Motor neuron (in vitro differentiated cells): Measurements from ENCODE around the gene ADTRP. TPM values are rescaled to one million over a fixed set of nuclear protein-coding genes. Genes with fewer than 3 reads are reported as not detected.
A peak's percentile ranks its signal among the peaks of the same experiment; 100 is the strongest.
"Not testable (repeated sequence)": the region's sequence is repeated elsewhere in the genome, so short reads cannot be mapped to it uniquely, and the experiment has no call there.

Source experiments
- ATAC-seq, 8 experiments: fragments of 200-7000 bp; cut with Tn5 transposase; replicated peaks in 6 of 8; 2 replicates each; pipeline ENCODE4 v1.8.0; 2021; ENCODE audit warnings: mild to moderate bottlenecking in 8 of 8, moderate library complexity in 8 of 8
- H3K27ac ChIP-seq, 2 donors: fragments of 250-450 bp; sonication (Bioruptor Pico); 2 replicates each; pipeline ENCODE4 v1.9.0; 2021; ENCODE audit warnings: antibody characterized with exemption in 2 of 2, mild to moderate bottlenecking in 2 of 2, moderate library complexity in 1 of 2
- H3K4me1 ChIP-seq, 2 donors: fragments of 250-450 bp; sonication (Bioruptor Pico); replicated peaks in 1 of 2; 2 replicates each; pipeline ENCODE4 v1.6.1; 2021; ENCODE audit warnings: antibody characterized with exemption in 2 of 2, mild to moderate bottlenecking in 2 of 2, moderate library complexity in 1 of 2
- H3K4me3 ChIP-seq, 5 donors: fragments of 250-450 bp; sonication (Bioruptor Pico); 2 replicates each; pipeline ENCODE4 v1.9.0; 2021; ENCODE audit warnings: antibody characterized with exemption in 5 of 5, mild to moderate bottlenecking in 5 of 5, moderate library complexity in 4 of 5
- WGBS, 10 experiments: fragments of 450-650 bp; shearing (Covaris generic); methylation state at CpG; one replicate each; pipeline ENCODE4 v1.0.0; 2022; 5-methylcytosine and 5-hydroxymethylcytosine counted together
- in situ Hi-C, 9 experiments: fragments of 400-800 bp; cut with MboI; loops; one replicate each; pipeline ENCODE4 v1.15.0; 2021; ENCODE audit warnings: low sequenced_read_pairs in 9 of 9, low pct_unique_long_range_greater_than_20kb in 2 of 9; ENCODE audit not compliant: unreplicated experiment in 9 of 9
- total RNA-seq, 8 experiments: library from RNA; unstranded; fragments of 300-600 nt; gene quantifications; 2 replicates each; pipeline versions ENCODE4 v1.2.3 to v1.2.4, GENCODE V29; 2022

The ADTRP gene
- total RNA-seq, 8 experiments from 2014 or later = 0.23 to 4.1 (median 0.52) TPM; not detected in 3

GRCh38 chr6:11703725-11704124, 74.9 kb downstream of the ADTRP start:
- Histone ChIP-seq H3K4me3 (no peak overlapping the region), H3K4me1 (no peaks in the 10 kb centered on the region), H3K27ac (no peak overlapping the region)
- 29 to 100% (median 87%) methylated on average over 2 to 6 of the region's 6 CpGs; no CpG with 5 or more reads in 2 of the 10 experiments for WGBS, 10 experiments
- in situ Hi-C loops = loop anchor here in 1 of 9 experiments (25.0 kb wide), 1 partner anchor 309 kb away; the partner anchor contains the start of gene HIVEP1
- ATAC-seq = peak in 1 of 8 experiments; percentile 56

- 14 to 93% (median 64%) methylated on average over 2 to 4 of the region's 5 CpGs; no CpG with 5 or more reads in 3 of the 10 experiments for WGBS, 10 experiments
- H3K4me3 ChIP-seq = no peak overlapping the region
- peak in 2 of 8 experiments; percentile 95 to 96 for ATAC-seq
- H3K4me1 ChIP-seq = no peaks in the 10 kb centered on the region
- H3K27ac ChIP-seq = no peak overlapping the region
- in situ Hi-C loops = loop anchor here in 1 of 9 experiments (25.0 kb wide), 1 partner anchor 310 kb away; the partner anchor contains the start of gene HIVEP1
These were observed 76.0 kb downstream of the ADTRP start for GRCh38 chr6:11702500-11703130.

- Histone ChIP-seq H3K27ac (no peak overlapping the region), H3K4me3 (no peak overlapping the region), H3K4me1 (no peaks in the 10 kb centered on the region)
- ATAC-seq = peak in 2 of 8 experiments; percentile 46 to 51
- in situ Hi-C loops = loop anchor here in 1 of 9 experiments (25.0 kb wide), 1 partner anchor 310 kb away; the partner anchor contains the start of gene HIVEP1
- 83 to 100% methylated on average over 1 to 3 of the region's 4 CpGs; no CpG with 5 or more reads in 8 of the 10 experiments for WGBS, 10 experiments
These were observed 76.5 kb downstream of the ADTRP start for GRCh38 chr6:11702089-11702488.

GRCh38 chr6:11701573-11701972, 77.0 kb downstream of the ADTRP start:
- Histone ChIP-seq H3K4me3 (no peak overlapping the region), H3K27ac (no peak overlapping the region), H3K4me1 (no peaks in the 10 kb centered on the region)
- 40 to 94% (median 86%) methylated on average over 1 to 5 of the region's 6 CpGs; no CpG with 5 or more reads in 1 of the 10 experiments for WGBS, 10 experiments
- no peak for ATAC-seq
- in situ Hi-C loops = loop anchor here in 1 of 9 experiments (25.0 kb wide), 1 partner anchor 311 kb away; the partner anchor contains the start of gene HIVEP1

GRCh38 chr6:11700118-11700718, 78.4 kb downstream of the ADTRP start:
- no peak for ATAC-seq
- Histone ChIP-seq H3K4me3 (no peak overlapping the region), H3K4me1 (no peaks in the 10 kb centered on the region), H3K27ac (no peak overlapping the region)
- 80 to 100% (median 100%) methylated on average over 1 to 2 of the region's 2 CpGs; no CpG with 5 or more reads in 5 of the 10 experiments for WGBS, 10 experiments
- in situ Hi-C loops = loop anchor here in 1 of 9 experiments (25.0 kb wide), 1 partner anchor 312 kb away; the partner anchor contains the start of gene HIVEP1

GRCh38 chr6:11699576-11699975, 79.0 kb downstream of the ADTRP start:
- Histone ChIP-seq H3K27ac (no peak overlapping the region), H3K4me3 (no peak overlapping the region), H3K4me1 (no peaks in the 10 kb centered on the region)
- ATAC-seq = no peak
- in situ Hi-C loops = no loop called here
- 0 to 60% (median 35%) methylated on average over 1 of the region's 1 CpG; no CpG with 5 or more reads in 2 of the 10 experiments for WGBS, 10 experiments

- H3K27ac ChIP-seq = no peak overlapping the region
- ATAC-seq = no peak
- in situ Hi-C loops = no loop called here
- H3K4me1 ChIP-seq = peaks cover 2 to 6% of the 10 kb centered on the region in 2 donors
- WGBS, 10 experiments = 18 to 86% (median 63%) methylated on average over 1 to 4 of the region's 4 CpGs; no CpG with 5 or more reads in 2 of the 10 experiments
- H3K4me3 ChIP-seq = no peak overlapping the region
These were observed 85.9 kb downstream of the ADTRP start for GRCh38 chr6:11692451-11693376.

- in situ Hi-C loops = no loop called here
- Histone ChIP-seq H3K27ac (no peak overlapping the region), H3K4me1 (peaks cover 2 to 8% of the 10 kb centered on the region in 2 donors), H3K4me3 (no peak overlapping the region)
- WGBS, 10 experiments = 85 to 100% (median 94%) methylated on average over 1 to 3 of the region's 3 CpGs
- ATAC-seq = no peak
These were observed 88.8 kb downstream of the ADTRP start for GRCh38 chr6:11689847-11690246.

GRCh38 chr6:11689400-11689799, 89.2 kb downstream of the ADTRP start:
- ATAC-seq, H3K27ac ChIP-seq, H3K4me3 ChIP-seq, in situ Hi-C loops, H3K4me1 ChIP-seq: not testable (repeated sequence)
- WGBS, 10 experiments = 33 to 100% (median 80%) methylated on average over 1 of the region's 1 CpG; no CpG with 5 or more reads in 3 of the 10 experiments

- in situ Hi-C loops = no loop called here
- Histone ChIP-seq H3K4me3 (no peak overlapping the region), H3K27ac (no peak overlapping the region), H3K4me1 (peaks cover 2 to 8% of the 10 kb centered on the region in 2 donors)
- peak in 3 of 8 experiments; percentile 28 to 85 (median 46) for ATAC-seq
- 29 to 83% (median 42%) methylated on average over 1 of the region's 1 CpG; no CpG with 5 or more reads in 4 of the 10 experiments for WGBS, 10 experiments
These were observed 90.2 kb downstream of the ADTRP start for GRCh38 chr6:11688425-11688709.

GRCh38 chr6:11685481-11686093, 93.0 kb downstream of the ADTRP start:
- in situ Hi-C loops = no loop called here
- peaks cover 2 to 8% of the 10 kb centered on the region in 2 donors for H3K4me1 ChIP-seq
- H3K4me3 ChIP-seq = no peak overlapping the region
- peak in 3 of 8 experiments; percentile 9 to 75 (median 57) for ATAC-seq
- H3K27ac ChIP-seq = no peak overlapping the region
- 8 to 92% (median 61%) methylated on average over 1 to 3 of the region's 3 CpGs for WGBS, 10 experiments

- no peak overlapping the region for H3K4me3 ChIP-seq
- peak in 2 of 8 experiments; percentile 14 to 59 for ATAC-seq
- 50 to 100% (median 86%) methylated on average over 2 to 4 of the region's 4 CpGs; no CpG with 5 or more reads in 2 of the 10 experiments for WGBS, 10 experiments
- peaks cover 2 to 8% of the 10 kb centered on the region in 2 donors for H3K4me1 ChIP-seq
- in situ Hi-C loops = no loop called here
- no peak overlapping the region for H3K27ac ChIP-seq
These were observed 93.6 kb downstream of the ADTRP start for GRCh38 chr6:11684901-11685480.
